ENCODE measurements around the gene GPR22.
A peak's percentile ranks its signal among the peaks of the same experiment; 100 is the strongest.

The GPR22 gene

DNA sequence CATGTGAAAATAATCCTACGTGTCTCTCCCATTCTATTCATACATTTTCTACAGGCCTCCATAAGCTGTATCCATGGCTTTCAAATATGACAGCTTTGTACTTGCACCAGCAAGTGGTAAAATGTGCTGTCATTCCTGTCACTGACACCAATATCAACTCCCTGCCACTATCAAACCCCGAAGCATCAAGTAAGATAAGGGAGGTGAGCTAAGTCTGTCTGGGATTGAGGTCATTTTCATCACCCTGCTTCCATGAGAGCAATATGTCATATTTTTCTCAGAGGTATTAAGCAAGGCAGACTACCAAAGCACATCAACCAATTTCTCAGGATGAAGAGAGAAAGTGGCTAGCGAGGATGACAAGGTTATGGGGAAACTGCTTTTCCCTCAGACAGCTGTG lies 11.1 kb downstream of the GPR22 start:
- DNase-seq = no peak

DNA sequence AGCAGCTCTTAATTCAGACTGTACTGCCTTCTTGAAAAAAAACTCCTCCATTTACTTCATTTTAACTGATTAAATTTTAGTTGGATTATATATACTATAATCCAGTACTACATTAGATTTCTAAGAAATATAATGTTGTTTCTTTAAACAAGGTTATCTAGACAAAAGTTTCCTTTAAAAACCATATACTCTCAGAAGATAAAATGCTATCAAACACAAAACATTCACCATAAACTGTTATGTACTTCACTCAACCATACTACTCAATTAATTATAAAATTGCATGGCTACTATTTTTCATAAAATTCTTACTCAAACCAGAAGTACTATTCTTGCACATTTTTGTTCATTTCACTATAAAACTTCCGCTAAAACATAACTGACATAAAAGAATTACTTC lies 12.7 kb downstream of the GPR22 start:
- no peak for DNase-seq

DNA sequence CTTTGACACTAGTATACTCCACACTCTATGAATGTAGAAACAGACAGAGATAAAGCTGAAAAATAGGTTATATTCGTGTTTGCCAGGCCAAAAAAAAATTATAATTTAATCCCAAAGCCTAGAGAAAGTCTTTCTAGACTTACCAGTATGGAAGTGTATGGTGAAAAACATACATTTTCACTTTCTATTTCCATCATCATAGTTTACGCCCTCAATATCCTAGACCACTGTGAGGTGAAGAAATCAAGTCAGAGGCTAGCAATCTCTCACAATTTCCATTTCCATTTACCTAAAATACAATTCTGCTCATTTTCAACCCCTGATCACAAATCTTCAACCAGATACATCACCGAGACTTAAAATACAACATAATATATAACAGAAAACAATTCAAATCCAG lies 16.2 kb downstream of the GPR22 start:
- DNase-seq = no peak

DNA sequence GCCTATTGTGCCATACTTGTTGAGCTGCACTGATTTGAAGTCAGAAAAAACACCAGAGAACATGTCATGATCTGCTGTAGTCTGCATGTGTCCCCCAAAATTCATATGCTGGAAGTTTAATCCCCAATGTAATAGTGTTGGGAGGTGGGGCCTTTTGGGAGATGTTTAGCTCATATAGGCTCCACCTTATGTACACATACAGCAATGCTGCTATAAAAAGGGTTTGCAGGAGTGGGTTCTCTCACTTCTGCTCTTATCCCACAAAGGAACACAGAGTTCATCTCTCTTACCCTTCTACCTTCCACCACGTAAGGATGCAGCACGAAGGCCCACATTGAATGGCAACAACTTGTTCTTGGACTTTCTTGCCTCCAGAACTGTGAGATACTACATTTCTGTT lies 23.0 kb downstream of the GPR22 start:
- no peak for DNase-seq

DNA sequence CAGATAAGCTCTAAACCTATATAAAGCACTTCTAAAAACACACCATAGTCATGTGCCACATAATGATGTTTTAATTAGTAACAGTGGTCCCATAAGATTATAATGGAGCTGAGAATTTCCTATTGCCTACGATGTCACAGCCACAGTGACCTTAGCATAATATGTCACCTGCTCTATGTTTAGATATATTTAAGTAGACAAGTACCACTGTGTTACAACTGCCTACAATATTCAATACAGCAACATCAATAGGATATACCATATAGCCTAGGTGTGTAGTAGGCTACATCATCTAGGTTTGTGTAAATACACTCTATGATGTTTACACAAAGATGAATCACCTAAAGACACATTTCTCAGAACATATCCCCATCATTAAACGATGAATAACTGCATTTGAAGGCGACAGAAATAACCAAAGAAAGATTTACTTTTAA lies 24.5 kb downstream of the GPR22 start:
- DNase-seq = no peak

DNA sequence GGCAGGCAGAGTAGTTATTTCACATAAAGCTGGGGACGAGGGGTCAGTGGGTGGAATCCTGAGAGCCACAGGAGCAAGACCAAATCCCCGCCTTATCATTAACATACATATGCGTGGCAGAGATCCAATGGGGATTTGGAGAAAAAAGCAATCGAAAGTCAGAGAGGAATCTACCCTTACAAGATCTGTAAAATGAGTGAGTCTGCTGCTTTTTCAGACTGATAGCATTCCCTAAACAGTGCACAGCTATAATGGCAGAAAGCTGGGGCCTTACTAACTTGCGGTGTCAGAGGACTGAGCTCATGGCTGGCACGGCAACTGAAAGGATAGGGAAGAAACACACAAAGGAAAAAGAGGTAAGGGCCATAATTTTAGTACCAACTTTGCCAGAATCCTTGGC lies 25.0 kb downstream of the GPR22 start:
- DNase-seq = no peak

DNA sequence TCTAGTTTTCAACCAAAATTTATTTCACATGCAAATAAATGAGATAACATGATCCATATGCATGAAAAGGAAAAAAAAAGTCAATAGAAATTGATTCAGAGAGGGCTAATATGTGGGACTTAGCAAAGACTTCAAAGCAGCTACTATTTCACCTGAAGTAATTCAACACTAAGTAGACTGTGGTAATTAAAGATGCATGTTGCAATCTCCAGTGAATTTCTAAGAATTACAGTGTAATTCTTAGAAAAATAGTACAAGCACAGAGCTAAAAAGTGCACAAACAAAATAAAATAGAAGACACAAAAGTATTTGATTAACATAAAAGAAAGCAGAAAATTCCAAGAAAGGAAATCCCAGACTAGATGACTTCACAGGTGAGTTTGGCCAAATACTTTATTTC lies 25.7 kb downstream of the GPR22 start:
- DNase-seq = no peak

DNA sequence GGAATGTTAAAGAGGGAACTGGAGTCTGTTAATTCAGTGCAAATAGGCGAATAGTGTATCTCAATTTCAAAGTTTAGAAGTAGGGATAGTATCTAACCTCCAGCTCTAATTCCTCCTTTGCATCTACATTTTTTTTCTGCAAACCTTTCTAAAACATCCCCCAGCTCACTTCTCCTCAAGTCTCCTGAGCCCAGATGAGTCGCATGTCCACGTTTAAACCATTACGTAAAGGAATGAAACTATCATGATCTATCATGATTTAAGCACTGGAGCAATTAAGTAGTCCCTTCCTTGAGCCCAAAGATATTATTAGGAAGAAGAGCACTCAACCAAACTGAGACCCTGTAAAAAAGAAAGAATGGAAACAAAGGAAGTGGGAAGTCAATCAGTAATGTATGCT lies 29.9 kb downstream of the GPR22 start:
- DNase-seq = no peak

DNA sequence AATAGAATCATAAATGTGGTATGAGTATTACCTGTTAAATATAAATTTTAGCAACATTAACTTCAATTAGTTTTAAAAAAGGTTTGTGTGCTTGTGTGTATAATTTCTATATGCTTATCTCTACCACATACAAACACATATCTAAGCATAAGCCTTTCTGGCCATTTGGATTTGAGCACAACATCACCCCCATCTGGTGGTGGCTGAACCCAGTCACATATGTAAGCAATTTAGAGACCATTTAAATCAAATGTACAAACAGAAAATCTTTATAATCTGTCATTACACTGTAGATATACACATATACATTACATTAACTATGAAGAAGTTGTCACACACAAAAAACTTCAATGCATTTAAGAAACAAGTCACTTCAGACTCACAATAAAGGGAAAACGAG lies 31.7 kb downstream of the GPR22 start:
- peak; percentile 31 for DNase-seq

DNA sequence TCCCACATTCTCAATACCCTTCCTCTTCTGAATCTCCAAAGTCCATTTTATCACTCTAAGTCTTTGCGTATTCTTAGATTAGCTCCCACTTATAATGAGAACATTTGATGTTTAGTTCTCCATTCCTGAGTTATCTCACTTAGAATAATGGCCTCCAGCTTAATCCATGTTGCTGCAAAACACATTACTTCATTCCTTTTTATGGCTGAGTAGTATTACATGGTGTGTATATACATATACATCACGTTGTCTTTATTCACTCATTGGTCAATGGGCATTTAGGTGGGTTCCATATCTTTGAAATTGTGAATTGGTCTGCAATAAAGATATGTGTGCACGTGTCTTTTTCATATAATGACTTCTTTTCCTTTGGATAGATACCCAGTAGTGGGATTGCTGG lies 32.3 kb downstream of the GPR22 start:
- DNase-seq = no peak

DNA sequence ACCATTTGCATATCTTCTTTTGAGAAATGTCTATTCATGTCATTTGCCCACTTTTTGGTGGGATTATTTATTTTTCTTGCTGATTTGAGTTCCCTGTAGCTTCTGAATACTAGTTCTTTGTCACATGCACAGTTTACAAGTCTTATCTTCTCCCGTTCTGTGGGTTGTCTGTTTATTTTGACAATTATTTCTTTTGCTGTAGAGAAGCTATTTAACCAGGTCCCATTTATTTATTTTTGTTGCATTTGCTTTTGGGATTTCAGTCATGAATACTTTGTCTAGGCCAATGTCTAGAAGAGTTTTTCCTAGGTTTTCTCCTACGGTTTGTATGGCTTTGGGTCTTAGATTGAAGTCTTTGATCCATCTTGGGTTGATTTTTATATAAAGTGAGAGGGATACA lies 32.9 kb downstream of the GPR22 start:
- no peak for DNase-seq

DNA sequence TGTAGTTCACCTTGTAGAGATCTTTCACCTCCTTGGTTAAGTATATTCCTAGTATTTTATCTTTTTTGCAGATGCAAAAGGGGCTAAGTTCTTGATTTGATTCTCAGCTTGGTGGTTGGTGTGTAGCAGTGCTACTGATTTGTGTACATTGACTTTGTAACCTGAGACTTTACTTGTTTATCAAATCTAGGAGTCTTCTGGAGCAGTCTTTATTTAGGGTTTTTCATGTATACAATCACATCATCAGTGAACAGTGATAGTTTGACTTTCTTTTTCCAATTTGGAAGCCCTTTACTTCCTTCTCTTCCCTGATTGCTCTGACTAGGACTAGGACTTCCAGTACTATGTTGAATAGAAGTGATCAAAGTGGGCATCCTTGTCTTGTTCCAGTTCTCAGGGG lies 33.8 kb downstream of the GPR22 start:
- DNase-seq = no peak

DNA sequence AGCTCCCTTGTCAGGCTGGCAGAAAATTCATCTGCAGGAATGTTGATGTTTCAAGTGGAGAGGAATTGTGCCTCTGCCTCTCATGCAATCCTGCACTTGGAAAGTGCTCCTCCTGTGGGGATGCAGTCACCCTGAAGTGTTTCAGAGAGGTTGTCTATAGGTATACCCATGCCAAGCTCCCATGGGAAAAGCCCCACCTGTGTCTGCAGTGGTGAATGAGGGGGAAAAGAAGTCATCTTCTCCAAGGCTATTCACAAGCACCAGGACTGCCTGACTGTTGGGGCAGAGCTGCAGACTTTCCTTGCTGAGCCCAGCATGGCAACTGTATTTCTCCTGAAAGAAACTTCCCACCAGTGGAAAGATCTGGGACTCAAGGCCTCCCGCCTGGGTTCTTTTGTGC lies 35.5 kb downstream of the GPR22 start:
- DNase-seq = no peak

DNA sequence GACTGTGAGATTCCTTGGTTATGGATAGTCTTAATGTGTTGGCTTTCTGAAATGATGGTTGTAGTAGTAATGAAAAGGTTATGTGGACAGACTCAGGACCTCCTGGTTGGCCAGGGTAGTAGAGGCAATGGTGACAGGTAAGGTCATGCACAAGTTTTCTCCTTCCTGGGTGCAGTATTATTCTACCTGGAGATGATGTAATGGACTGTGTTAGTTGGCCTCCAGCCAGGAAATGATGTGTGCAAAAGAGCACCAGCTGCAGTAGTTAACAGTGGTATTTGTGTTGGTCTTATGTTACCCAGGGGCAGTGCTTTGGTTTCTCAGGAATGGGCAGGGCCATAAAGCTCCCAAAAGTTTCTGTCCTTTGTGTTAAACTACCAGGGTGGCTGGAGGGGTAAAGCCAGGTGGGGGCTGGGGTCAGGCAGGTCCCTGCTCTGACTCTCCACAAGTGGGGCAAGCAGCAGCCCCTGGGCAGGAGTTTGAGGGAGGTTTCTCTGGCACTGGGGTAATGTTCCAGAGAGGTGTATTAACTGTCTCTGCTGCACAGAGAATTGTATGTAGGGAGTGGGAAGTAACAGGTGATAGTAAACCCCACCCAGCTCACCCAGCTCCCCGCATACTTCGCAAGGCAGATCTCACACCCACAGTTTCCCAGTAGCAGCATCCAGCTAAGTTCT lies 36.3 kb downstream of the GPR22 start:
- no peak for DNase-seq

DNA sequence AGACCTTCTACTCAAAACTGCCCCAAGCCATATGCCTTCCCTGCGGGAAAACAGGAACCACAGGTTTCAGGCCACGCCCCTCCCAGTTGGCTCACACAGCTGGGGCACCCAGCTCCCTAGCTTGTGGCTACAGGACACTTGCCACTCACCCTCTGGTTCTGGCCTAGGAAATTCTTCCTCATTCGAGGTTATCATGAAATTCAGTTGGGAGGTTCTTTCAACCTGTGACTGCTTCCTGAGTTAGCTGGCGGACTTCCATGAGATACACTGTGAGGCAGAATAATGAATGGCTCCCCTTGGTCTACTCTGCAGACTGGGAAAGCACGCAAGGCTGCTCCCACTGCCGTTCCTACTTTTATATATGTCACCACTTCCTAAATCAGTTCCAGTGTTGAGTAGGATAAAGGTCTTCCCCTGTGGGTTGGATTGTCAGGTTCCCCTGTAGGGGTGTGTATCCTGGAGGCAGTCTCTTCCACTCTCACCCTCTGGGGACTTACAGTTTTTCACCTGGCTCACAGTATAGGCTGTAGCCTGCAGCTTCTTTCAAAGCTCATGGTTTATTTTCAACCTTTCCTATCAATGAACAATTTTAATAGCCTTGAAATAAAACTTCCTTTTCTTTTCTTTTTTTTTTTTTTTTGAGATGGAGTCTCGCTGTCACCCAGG lies 37.0 kb downstream of the GPR22 start:
- DNase-seq = no peak
